Gastroesophageal sphincter (tissue), 4 donors: ENCODE data around the gene PDE3A. TPM values are rescaled to one million over a fixed set of nuclear protein-coding genes. Genes with fewer than 3 reads are reported as not detected.
A peak's percentile ranks its signal among the peaks of the same experiment; 100 is the strongest.

ENCODE experiments used
- ATAC-seq: fragments of 150-250 bp; one replicate; pipeline ENCODE4 v1.9.1; 2016; ENCODE audit warnings: mild to moderate bottlenecking, moderate library complexity
- H3K27ac ChIP-seq, 4 donors: fragments of 200-600 bp; sonication (generic) in 3 of 4; 1 replicate in 3 of 4; 2 replicates in 1 of 4; pipeline ENCODE4 v1.5.1; 2016 to 2019
- H3K27me3 ChIP-seq: fragments of 200-600 bp; sonication (generic); one replicate; pipeline ENCODE4 v1.5.1; 2019
- H3K36me3 ChIP-seq, 2 donors: fragments of 200-600 bp; sonication (generic); one replicate each; pipeline ENCODE4 v1.5.1; 2019; ENCODE audit warnings: control low read depth in 1 of 2
- H3K4me1 ChIP-seq, 3 donors: fragments of 200-600 bp; sonication (generic); 1 replicate in 2 of 3; 2 replicates in 1 of 3; pipeline ENCODE4 v1.5.1; 2016 to 2019; ENCODE audit warnings: control low read depth in 2 of 3
- H3K4me3 ChIP-seq, 2 donors: fragments of 200-600 bp; sonication (generic); one replicate each; pipeline ENCODE4 v1.5.1; 2019; ENCODE audit warnings: mild to moderate bottlenecking in 1 of 2, moderate library complexity in 1 of 2
- H3K9me3 ChIP-seq, 3 donors: fragments of 200-600 bp; sonication (generic); one replicate each; pipeline ENCODE4 v1.5.1; 2017 to 2019; ENCODE audit warnings: control low read depth in 2 of 3
- EP300 ChIP-seq: sonication (generic); formaldehyde crosslinking; IDR thresholded peaks from one replicate; pipeline ENCODE4 v1.6.1; 2017; ENCODE audit warnings: antibody characterized with exemption, mild to moderate bottlenecking
- POLR2A ChIP-seq, 2 donors: fragments of 450-650 bp; IDR thresholded peaks; one replicate each; pipeline ENCODE4 v1.6.1; 2017; ENCODE audit warnings: antibody characterized with exemption in 2 of 2, mild to moderate bottlenecking in 2 of 2, moderate library complexity in 1 of 2
- POLR2AphosphoS5 ChIP-seq: sonication (generic); formaldehyde crosslinking; IDR thresholded peaks from one replicate; pipeline ENCODE4 v1.6.1; 2017; ENCODE audit warnings: antibody characterized with exemption
- WGBS, 2 donors: methylation state at CpG; one replicate each; pipeline ENCODE4 v1.1.5; 2018; ENCODE audit warnings: low coverage in 1 of 2; 5-methylcytosine and 5-hydroxymethylcytosine counted together
- total RNA-seq, 4 donors: library from RNA; depleted of rRNA; stranded (reverse); fragments of >200 nt; gene quantifications; one replicate each; pipeline ENCODE4 v1.1.0, GENCODE V29; 2016
- TF ChIP-seq, protein P1 (sequence below), 4 experiments: fragments of 200-600 bp in 2 of 4; fragments of 450-650 bp in 2 of 4; sonication (generic) in 1 of 4; IDR thresholded peaks; one replicate each; pipeline ENCODE4 v1.5.1; 2017 to 2019; ENCODE audit warnings: antibody characterized with exemption in 4 of 4, mild to moderate bottlenecking in 2 of 4, moderate library complexity in 2 of 4

Gene PDE3A
- total RNA-seq, 4 donors from 2014 or later: 104 to 194 (median 139) TPM

DNA sequence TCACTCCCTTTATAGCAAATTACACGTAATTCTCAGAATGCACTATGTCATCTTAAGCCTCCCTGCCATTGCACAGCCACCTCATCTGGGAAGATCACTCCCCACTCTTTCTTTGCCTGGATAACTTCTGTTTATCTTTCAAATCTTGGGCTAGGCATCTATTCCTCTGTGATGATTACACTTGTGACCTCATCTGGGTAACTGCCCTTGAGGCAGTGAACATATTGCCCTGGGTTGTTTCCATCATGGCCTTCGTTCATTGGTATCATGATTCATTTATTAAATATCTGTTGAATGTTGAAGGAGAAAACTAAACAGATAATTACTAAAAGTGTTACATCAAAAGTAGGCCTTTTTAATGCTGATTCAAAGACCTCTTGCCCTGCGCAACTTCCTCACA, 26.2 kb upstream of the PDE3A start:
- Histone ChIP-seq H3K4me1 (peaks cover 0 to 4% (median 0%) of the 10 kb centered on the region in 3 donors), H3K27ac (no peak overlapping the region), H3K9me3 (no peaks in the 10 kb centered on the region), H3K36me3 (no peaks in the 10 kb centered on the region), H3K4me3 (no peak overlapping the region), H3K27me3 (no peaks in the 10 kb centered on the region)
- TF ChIP-seq POLR2A (IDR thresholded peaks at IDR 0.05) (no peak), EP300 (no peak), POLR2AphosphoS5 (no peak)
- TF ChIP-seq, protein P1, sequence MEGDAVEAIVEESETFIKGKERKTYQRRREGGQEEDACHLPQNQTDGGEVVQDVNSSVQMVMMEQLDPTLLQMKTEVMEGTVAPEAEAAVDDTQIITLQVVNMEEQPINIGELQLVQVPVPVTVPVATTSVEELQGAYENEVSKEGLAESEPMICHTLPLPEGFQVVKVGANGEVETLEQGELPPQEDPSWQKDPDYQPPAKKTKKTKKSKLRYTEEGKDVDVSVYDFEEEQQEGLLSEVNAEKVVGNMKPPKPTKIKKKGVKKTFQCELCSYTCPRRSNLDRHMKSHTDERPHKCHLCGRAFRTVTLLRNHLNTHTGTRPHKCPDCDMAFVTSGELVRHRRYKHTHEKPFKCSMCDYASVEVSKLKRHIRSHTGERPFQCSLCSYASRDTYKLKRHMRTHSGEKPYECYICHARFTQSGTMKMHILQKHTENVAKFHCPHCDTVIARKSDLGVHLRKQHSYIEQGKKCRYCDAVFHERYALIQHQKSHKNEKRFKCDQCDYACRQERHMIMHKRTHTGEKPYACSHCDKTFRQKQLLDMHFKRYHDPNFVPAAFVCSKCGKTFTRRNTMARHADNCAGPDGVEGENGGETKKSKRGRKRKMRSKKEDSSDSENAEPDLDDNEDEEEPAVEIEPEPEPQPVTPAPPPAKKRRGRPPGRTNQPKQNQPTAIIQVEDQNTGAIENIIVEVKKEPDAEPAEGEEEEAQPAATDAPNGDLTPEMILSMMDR (IDR thresholded peaks at IDR 0.05): no peak
- no peak for ATAC-seq
- WGBS, 2 donors: 82 to 86% methylated on average over 3 of the region's 3 CpGs

DNA sequence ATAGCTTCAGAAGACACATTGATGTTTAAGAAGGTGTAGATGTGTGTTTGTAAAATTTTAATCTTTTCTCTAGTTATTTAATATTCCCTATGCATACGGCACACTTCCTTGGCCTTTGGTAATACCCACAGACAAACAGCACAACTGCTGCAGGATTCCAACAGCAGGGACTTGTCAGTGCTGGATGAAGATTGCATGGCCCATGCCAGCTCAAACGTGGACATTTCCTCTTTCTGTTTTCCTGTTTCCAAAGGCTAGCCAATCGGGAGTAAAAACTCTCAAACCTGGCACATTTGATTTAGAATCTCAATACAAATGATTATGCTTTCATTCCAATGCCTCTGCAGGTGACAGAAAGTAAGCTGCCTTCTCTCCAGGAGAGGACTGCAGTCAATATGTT, 22.5 kb upstream of the PDE3A start:
- Histone ChIP-seq H3K27me3 (no peaks in the 10 kb centered on the region), H3K9me3 (peaks cover 0 to 5% (median 0%) of the 10 kb centered on the region in 3 donors), H3K27ac (no peak overlapping the region), H3K4me3 (no peak overlapping the region), H3K4me1 (peaks cover 0 to 14% (median 0%) of the 10 kb centered on the region in 3 donors), H3K36me3 (no peaks in the 10 kb centered on the region)
- ATAC-seq: no peak
- TF ChIP-seq POLR2A (IDR thresholded peaks at IDR 0.05): no peak
- no peak for TF ChIP-seq POLR2AphosphoS5
- no peak for TF ChIP-seq EP300
- TF ChIP-seq, protein P1 (IDR thresholded peaks at IDR 0.05): no peak
- 33 to 45% methylated on average over 3 of the region's 3 CpGs for WGBS, 2 donors

DNA sequence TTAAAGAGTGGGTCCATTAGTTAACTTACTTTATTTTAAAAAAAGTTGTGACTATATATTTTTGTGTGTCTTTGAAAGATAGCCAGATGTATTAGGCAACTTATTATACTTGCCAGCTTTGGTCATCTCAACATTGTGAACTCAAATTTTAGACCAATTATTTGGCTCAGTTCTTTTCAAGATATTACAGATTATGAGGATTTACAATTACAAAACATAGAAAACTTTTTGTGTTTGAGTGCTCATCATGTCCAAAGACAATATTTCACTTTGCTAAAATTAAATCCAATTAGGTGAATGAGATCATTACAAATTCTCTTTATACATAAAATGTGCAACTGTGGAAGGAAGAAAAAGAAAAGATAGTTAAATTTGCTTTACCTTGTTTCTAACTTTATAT, 18.3 kb upstream of the PDE3A start:
- Histone ChIP-seq H3K4me1 (peaks cover 0 to 34% (median 2%) of the 10 kb centered on the region in 3 donors), H3K36me3 (no peaks in the 10 kb centered on the region), H3K9me3 (peaks cover 0 to 5% (median 0%) of the 10 kb centered on the region in 3 donors), H3K27ac (peak overlapping the region in 3 of 4 donors; percentile 28 to 73 (median 54)), H3K4me3 (no peak overlapping the region), H3K27me3 (no peaks in the 10 kb centered on the region)
- ATAC-seq: no peak
- TF ChIP-seq POLR2A (IDR thresholded peaks at IDR 0.05) (no peak), EP300 (no peak), POLR2AphosphoS5 (no peak)
- TF ChIP-seq, protein P1 (IDR thresholded peaks at IDR 0.05): no peak

DNA sequence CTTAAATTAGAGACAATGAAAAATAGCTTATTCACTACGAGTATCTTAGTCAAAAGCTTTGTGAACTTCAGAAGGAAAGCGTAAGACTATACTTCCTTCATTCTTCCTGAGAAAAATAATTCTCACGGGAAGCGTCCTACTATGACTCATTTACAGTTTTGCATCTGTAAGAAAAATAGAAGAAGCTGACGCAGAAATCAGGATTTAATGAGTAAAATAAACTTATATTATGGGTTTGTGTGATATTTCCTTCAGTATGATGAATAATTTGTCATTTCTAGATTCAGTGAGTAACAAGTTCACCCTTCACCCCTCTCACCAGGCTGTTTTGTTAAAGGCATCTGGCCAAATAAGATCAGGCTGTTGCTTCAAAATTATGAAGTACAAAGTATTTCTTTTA, 17.8 kb upstream of the PDE3A start:
- TF ChIP-seq POLR2A (IDR thresholded peaks at IDR 0.05) (no peak), POLR2AphosphoS5 (peak; percentile 34), EP300 (no peak)
- TF ChIP-seq, protein P1 (IDR thresholded peaks at IDR 0.05): no peak
- Histone ChIP-seq H3K4me3 (no peak overlapping the region), H3K36me3 (no peaks in the 10 kb centered on the region), H3K9me3 (peaks cover 0 to 5% (median 0%) of the 10 kb centered on the region in 3 donors), H3K4me1 (peaks cover 0 to 34% (median 2%) of the 10 kb centered on the region in 3 donors), H3K27ac (peak overlapping the region in 3 of 4 donors; percentile 28 to 73 (median 54)), H3K27me3 (no peaks in the 10 kb centered on the region)
- WGBS, 2 donors: 14% methylated on average over 5 of the region's 5 CpGs
- no peak for ATAC-seq

DNA sequence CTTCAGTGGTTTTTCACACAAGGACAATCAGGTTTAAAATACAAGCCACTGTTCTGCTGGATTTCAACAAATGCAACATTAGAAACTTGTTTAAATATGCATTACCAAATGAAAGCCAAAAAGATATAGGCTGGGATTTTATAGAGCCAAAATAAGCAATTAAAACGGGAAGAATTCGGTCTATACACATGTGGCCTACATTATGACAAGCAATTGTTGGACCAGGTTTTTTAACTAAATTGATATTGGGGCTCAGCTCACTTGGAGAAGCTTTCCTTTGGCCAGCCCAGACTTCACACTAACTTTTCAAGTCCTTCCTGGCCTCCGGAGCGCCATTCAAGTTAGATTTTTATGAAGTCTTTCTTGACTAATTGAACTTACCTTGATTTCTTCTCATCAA, 16.9 kb upstream of the PDE3A start:
- Histone ChIP-seq H3K4me1 (peaks cover 0 to 30% (median 2%) of the 10 kb centered on the region in 3 donors), H3K36me3 (no peaks in the 10 kb centered on the region), H3K9me3 (peaks cover 0 to 5% (median 0%) of the 10 kb centered on the region in 3 donors), H3K27ac (peak overlapping the region in 3 of 4 donors; percentile 54 to 73 (median 72)), H3K27me3 (no peaks in the 10 kb centered on the region), H3K4me3 (no peak overlapping the region)
- ATAC-seq: no peak
- TF ChIP-seq POLR2AphosphoS5: no peak
- TF ChIP-seq, protein P1 (IDR thresholded peaks at IDR 0.05): no peak
- TF ChIP-seq EP300: no peak
- 78 to 79% methylated on average over 4 of the region's 4 CpGs for WGBS, 2 donors
